K562 (cell line): ENCODE results near the gene FRRS1L. TPM values are rescaled to one million over a fixed set of nuclear protein-coding genes. Genes with fewer than 3 reads are reported as not detected.

Experiments used
- CBX5 ChIP-seq: IDR thresholded peaks from 2 replicates; pipeline ENCODE4 v1.6.1; 2014; ENCODE audit warnings: low read depth, borderline replicate concordance
- E2F3 ChIP-seq: fragments of 250-450 bp; sonication (Bioruptor Pico); IDR thresholded peaks from 2 replicates; pipeline ENCODE4 v1.4.0; 2020; ENCODE audit warnings: mild to moderate bottlenecking
- E2F5 ChIP-seq: sonication (generic); formaldehyde crosslinking; IDR thresholded peaks from 2 replicates; pipeline ENCODE4 v1.8.0; 2022; ENCODE audit warnings: mild to moderate bottlenecking, missing genetic modification reagents
- FOSL1 ChIP-seq: fragments of 200-800 bp; sonication (Bioruptor generic); conservative IDR thresholded peaks from 2 replicates; pipeline ENCODE4 v1.6.1; 2016; ENCODE audit warnings: missing genetic modification characterization, missing compliant biosample characterization
- FOXA1 ChIP-seq: fragments of 450-650 bp; IDR thresholded peaks from 2 replicates; pipeline ENCODE4 v1.6.1; 2016; ENCODE audit warnings: mild to moderate bottlenecking, borderline replicate concordance
- HNRNPK ChIP-seq: fragments of 200-400 bp; formaldehyde crosslinking; IDR thresholded peaks from one replicate; pipeline ENCODE4 v1.6.1; 2018; ENCODE audit warnings: mild to moderate bottlenecking, low read depth, low read length; ENCODE audit not compliant: poor library complexity, severe bottlenecking
- MCM7 ChIP-seq, 2 experiments: fragments of 450-650 bp; IDR thresholded peaks; 2 replicates each; pipeline ENCODE4 v1.6.1; 2016 to 2018
- MTA2 ChIP-seq: fragments of 450-650 bp; IDR thresholded peaks from 2 replicates; pipeline ENCODE4 v1.6.1; 2016; ENCODE audit warnings: low read depth
- NCOA2 ChIP-seq, 2 experiments: fragments of 450-650 bp; IDR thresholded peaks; 2 replicates each; pipeline ENCODE4 v1.6.1; 2018; ENCODE audit warnings: mild to moderate bottlenecking in 2 of 2, moderate library complexity in 1 of 2; ENCODE audit not compliant: partially characterized antibody in 2 of 2
- NELFE ChIP-seq: IDR thresholded peaks from 2 replicates; pipeline ENCODE4 v1.6.1; 2011; ENCODE audit warnings: mild to moderate bottlenecking; ENCODE audit not compliant: insufficient read depth, insufficient read length
- NFE2L1 ChIP-seq: fragments of 450-650 bp; IDR thresholded peaks from 2 replicates; pipeline ENCODE4 v1.6.1; 2016; ENCODE audit warnings: missing genetic modification characterization, low read depth, mild to moderate bottlenecking, missing compliant biosample characterization, moderate library complexity, borderline replicate concordance
- PHF21A ChIP-seq: fragments of 450-650 bp; IDR thresholded peaks from 2 replicates; pipeline ENCODE4 v1.6.1; 2017; ENCODE audit warnings: low read depth, borderline replicate concordance
- POLR2AphosphoS5 ChIP-seq: IDR thresholded peaks from 2 replicates; pipeline ENCODE4 v1.6.1; 2011; ENCODE audit warnings: mild to moderate bottlenecking, low read depth, low read length, moderate library complexity; ENCODE audit not compliant: control insufficient read depth, insufficient read depth
- PRPF4 ChIP-seq: fragments of 200-400 bp; formaldehyde crosslinking; IDR thresholded peaks from one replicate; pipeline ENCODE4 v1.6.1; 2017; ENCODE audit warnings: low read length, low read depth, mild to moderate bottlenecking; ENCODE audit not compliant: insufficient read depth, poor library complexity, severe bottlenecking
- RCOR1 ChIP-seq, 2 experiments: IDR thresholded peaks; 2 replicates each; pipeline ENCODE4 v1.6.1; 2012; ENCODE audit warnings: low read depth in 2 of 2, low read length in 2 of 2, borderline replicate concordance in 1 of 2, improper control_type of control experiment in 1 of 2
- SAFB ChIP-seq: fragments of 200-400 bp; formaldehyde crosslinking; IDR thresholded peaks from 2 replicates; pipeline ENCODE4 v1.6.1; 2017; ENCODE audit warnings: low read depth, low read length, borderline replicate concordance
- TEAD1 ChIP-seq, 2 experiments: fragments of 450-650 bp in 1 of 2; sonication (generic) in 1 of 2; formaldehyde crosslinking; IDR thresholded peaks; 2 replicates each; pipeline versions ENCODE4 v1.4.0 to v1.8.0; 2020 to 2022; ENCODE audit warnings: mild to moderate bottlenecking in 2 of 2, missing genetic modification reagents in 1 of 2
- ZBTB17 ChIP-seq: fragments of 450-650 bp; formaldehyde crosslinking; IDR thresholded peaks from 2 replicates; pipeline ENCODE4 v1.4.0; 2020; ENCODE audit warnings: mild to moderate bottlenecking
- ZBTB43 ChIP-seq: sonication (generic); formaldehyde crosslinking; IDR thresholded peaks from 2 replicates; pipeline ENCODE4 v1.8.0; 2023; ENCODE audit warnings: mild to moderate bottlenecking, missing genetic modification reagents
- ZNF212 ChIP-seq: fragments of 450-650 bp; formaldehyde crosslinking; IDR thresholded peaks from 2 replicates; pipeline ENCODE4 v1.4.0; 2020; ENCODE audit warnings: mild to moderate bottlenecking
- ZNF263 ChIP-seq: sonication (generic); formaldehyde crosslinking; IDR thresholded peaks from 2 replicates; pipeline ENCODE4 v1.8.0; 2022; ENCODE audit warnings: mild to moderate bottlenecking, missing genetic modification reagents, borderline replicate concordance
- ZNF282 ChIP-seq: sonication (generic); formaldehyde crosslinking; IDR thresholded peaks from 2 replicates; pipeline ENCODE4 v1.8.1; 2023; ENCODE audit warnings: missing genetic modification reagents
- polyA plus RNA-seq, 8 experiments: library from polyadenylated mRNA; depleted of rRNA in 4 of 8; stranded (reverse) in 5 of 8; unstranded in 3 of 8; fragments of >200 nt; fragmentation: Nextera tagmentation in 2 of 8; fragmentation: Illumina TruSeq in 1 of 8; extraction: Ambion mirVana in 2 of 8; extraction: Trizol in 1 of 8; gene quantifications; 2 replicates each; pipeline versions ENCODE4 v1.2.1 to v1.2.3, GENCODE V29; 2011 to 2014; ENCODE audit warnings: inconsistent platforms in 1 of 8, missing spikeins in 1 of 8
- total RNA-seq, 7 experiments: library from RNA; depleted of rRNA in 6 of 7; stranded (reverse); fragments of >200 nt in 6 of 7; fragmentation: Illumina TruSeq in 2 of 7; extraction: Trizol in 2 of 7; gene quantifications; 2 replicates each; pipeline versions ENCODE4 v1.2.1 to v1.2.3, GENCODE V29; 2011 to 2021; ENCODE audit warnings: low replicate concordance in 1 of 7
- TF ChIP-seq, protein P1 (sequence below): fragments of 450-650 bp; formaldehyde crosslinking; IDR thresholded peaks from 2 replicates; pipeline ENCODE4 v1.4.0; 2022; ENCODE audit warnings: mild to moderate bottlenecking, moderate library complexity
- TF ChIP-seq, protein P2 (sequence below): sonication (generic); formaldehyde crosslinking; IDR thresholded peaks from 2 replicates; pipeline ENCODE4 v1.4.0; 2020; ENCODE audit warnings: mild to moderate bottlenecking, missing genetic modification reagents

FRRS1L gene
- total and polyA plus RNA-seq, 9 of the 15 experiments (the other 6 are each of a cell fraction or from before 2014, with no cell fraction given) = under 0.01 to 0.04 (median 0.03) TPM; not detected in 5

GRCh38 chr9:109119439-109120203 is 47.4 kb downstream of the FRRS1L start, which contains the start of gene TMEM245 (continued):
- TF ChIP-seq FOSL1 (tag) (0 out of 2 replicates have a peak, but pooled peaks have one; percentile 36), E2F5 (CRISPR knock-in tag) (no peak; the same call in 1 of the 2 replicates), FOXA1 (no peak), E2F3 (CRISPR knock-in tag) (no peak), NFE2L1 (no peak), MTA2 (no peak), RCOR1 (IDR thresholded peaks at IDR 0.05; ENCODE audit: borderline replicate concordance in 1 of 2, low read depth in 2 of 2, low read length in 2 of 2) (no peak; a peak in 1 of 4 replicates), PRPF4 (no peak), CBX5 (no peak), HNRNPK (no peak), ZBTB43 (CRISPR knock-in tag) (peak; percentile 9; the same call in 1 of the 2 replicates), ZNF282 (no peak), ZNF263 (CRISPR knock-in tag) (no peak), SAFB (no peak), POLR2AphosphoS5 (peak; percentile 82), ZBTB17 (CRISPR knock-in tag) (no peak), MCM7 (IDR thresholded peaks at IDR 0.05) (no peak), NCOA2 (IDR thresholded peaks at IDR 0.05; ENCODE audit: partially characterized antibody in 2 of 2) (no peak), PHF21A (no peak), NELFE (no peak), ZNF212 (no peak), TEAD1 (CRISPR knock-in tag; IDR thresholded peaks at IDR 0.05) (no peak)
- TF ChIP-seq, protein P1, sequence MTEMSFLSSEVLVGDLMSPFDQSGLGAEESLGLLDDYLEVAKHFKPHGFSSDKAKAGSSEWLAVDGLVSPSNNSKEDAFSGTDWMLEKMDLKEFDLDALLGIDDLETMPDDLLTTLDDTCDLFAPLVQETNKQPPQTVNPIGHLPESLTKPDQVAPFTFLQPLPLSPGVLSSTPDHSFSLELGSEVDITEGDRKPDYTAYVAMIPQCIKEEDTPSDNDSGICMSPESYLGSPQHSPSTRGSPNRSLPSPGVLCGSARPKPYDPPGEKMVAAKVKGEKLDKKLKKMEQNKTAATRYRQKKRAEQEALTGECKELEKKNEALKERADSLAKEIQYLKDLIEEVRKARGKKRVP (CRISPR knock-in tag) = no peak
- TF ChIP-seq, protein P2, sequence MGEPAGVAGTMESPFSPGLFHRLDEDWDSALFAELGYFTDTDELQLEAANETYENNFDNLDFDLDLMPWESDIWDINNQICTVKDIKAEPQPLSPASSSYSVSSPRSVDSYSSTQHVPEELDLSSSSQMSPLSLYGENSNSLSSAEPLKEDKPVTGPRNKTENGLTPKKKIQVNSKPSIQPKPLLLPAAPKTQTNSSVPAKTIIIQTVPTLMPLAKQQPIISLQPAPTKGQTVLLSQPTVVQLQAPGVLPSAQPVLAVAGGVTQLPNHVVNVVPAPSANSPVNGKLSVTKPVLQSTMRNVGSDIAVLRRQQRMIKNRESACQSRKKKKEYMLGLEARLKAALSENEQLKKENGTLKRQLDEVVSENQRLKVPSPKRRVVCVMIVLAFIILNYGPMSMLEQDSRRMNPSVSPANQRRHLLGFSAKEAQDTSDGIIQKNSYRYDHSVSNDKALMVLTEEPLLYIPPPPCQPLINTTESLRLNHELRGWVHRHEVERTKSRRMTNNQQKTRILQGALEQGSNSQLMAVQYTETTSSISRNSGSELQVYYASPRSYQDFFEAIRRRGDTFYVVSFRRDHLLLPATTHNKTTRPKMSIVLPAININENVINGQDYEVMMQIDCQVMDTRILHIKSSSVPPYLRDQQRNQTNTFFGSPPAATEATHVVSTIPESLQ (CRISPR knock-in tag) = no peak
